Measurements from ENCODE around the gene OPRM1.
A peak's percentile ranks its signal among the peaks of the same experiment; 100 is the strongest.

The OPRM1 gene

DNA sequence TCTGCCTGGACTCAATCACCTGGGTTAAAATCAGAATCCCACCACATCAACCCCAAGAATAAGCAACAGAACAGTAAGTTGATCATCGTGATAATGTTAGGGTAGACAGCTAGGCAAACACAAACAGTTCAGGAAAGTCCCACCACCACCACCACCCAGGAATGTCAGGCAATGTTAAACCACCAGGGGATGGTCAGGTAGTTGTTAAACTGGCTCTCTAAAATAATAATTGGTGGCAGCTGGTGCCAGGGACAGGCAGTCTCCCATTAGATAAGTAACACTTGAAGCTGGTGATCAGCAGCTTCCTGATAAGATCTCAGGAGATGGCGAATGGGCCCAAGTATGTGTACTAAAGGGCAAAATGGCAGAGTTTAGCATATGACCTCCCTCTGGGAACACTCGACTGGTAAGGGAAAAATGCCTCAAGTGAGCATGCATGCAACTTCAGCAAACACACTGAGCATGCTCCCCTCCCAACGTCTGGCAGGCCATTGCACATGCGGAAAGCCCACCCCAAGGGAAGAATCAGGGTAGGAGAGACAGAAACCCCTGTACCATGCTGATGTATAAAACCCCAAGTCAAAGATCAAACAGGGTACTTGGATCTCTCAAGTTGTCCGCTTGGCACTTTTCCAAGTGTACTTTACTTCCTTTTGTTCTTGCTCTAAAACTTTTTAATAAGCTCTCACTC lies 250.9 kb downstream of the OPRM1 start:
- peak; percentile 34 for DNase-seq

GRCh38 chr6:154292066-154292465 lies 253.0 kb downstream of the OPRM1 start:
- no peak for DNase-seq

- no peak for DNase-seq
Observed at GRCh38 chr6:154292855-154293519, 253.9 kb downstream of the OPRM1 start.

- DNase-seq = peak; percentile 36
Observed at GRCh38 chr6:154295733-154296132, 256.7 kb downstream of the OPRM1 start.
